SJSA1 (cell line): ENCODE measurements around the gene GRIN2A. TPM values are rescaled to one million over a fixed set of nuclear protein-coding genes. Genes with fewer than 3 reads are reported as not detected.
"Not testable (repeated sequence)": the region's sequence is repeated elsewhere in the genome, so short reads cannot be mapped to it uniquely, and the experiment has no call there.

ENCODE experiments used
- DNase-seq, 2 experiments: peaks; one replicate each; pipeline ENCODE4 v3.0.0-alpha.2; 2015 to 2020; ENCODE audit warnings: low spot score in 2 of 2, low read depth in 1 of 2
- H3K27ac ChIP-seq: fragments of 250-450 bp; sonication (Bioruptor Pico); 2 replicates; pipeline ENCODE4 v1.5.1; 2020; ENCODE audit warnings: mild to moderate bottlenecking, moderate library complexity
- H3K27me3 ChIP-seq: fragments of 250-450 bp; sonication (Bioruptor Pico); replicated peaks from 2 replicates; pipeline ENCODE4 v1.5.1; 2020; ENCODE audit warnings: mild to moderate bottlenecking, moderate library complexity
- H3K36me3 ChIP-seq: fragments of 250-450 bp; sonication (Bioruptor Pico); 2 replicates; pipeline ENCODE4 v1.5.1; 2020; ENCODE audit warnings: mild to moderate bottlenecking
- H3K4me1 ChIP-seq: fragments of 250-450 bp; sonication (Bioruptor Pico); replicated peaks from 2 replicates; pipeline ENCODE4 v1.6.1; 2021; ENCODE audit warnings: mild to moderate bottlenecking
- H3K4me3 ChIP-seq: fragments of 250-450 bp; sonication (Bioruptor Pico); 2 replicates; pipeline ENCODE4 v1.5.1; 2020; ENCODE audit warnings: mild to moderate bottlenecking
- H3K9me3 ChIP-seq: fragments of 250-450 bp; sonication (Bioruptor Pico); replicated peaks from 2 replicates; pipeline ENCODE4 v1.5.1; 2020; ENCODE audit warnings: mild to moderate bottlenecking
- total RNA-seq: library from RNA; depleted of rRNA; stranded (reverse); fragments of >200 nt; shearing (Covaris generic); gene quantifications from 2 replicates; pipeline ENCODE4 v1.2.3, GENCODE V29; 2014

GRIN2A gene
- total RNA-seq, 1 experiment from 2014 or later, result not detected

DNA sequence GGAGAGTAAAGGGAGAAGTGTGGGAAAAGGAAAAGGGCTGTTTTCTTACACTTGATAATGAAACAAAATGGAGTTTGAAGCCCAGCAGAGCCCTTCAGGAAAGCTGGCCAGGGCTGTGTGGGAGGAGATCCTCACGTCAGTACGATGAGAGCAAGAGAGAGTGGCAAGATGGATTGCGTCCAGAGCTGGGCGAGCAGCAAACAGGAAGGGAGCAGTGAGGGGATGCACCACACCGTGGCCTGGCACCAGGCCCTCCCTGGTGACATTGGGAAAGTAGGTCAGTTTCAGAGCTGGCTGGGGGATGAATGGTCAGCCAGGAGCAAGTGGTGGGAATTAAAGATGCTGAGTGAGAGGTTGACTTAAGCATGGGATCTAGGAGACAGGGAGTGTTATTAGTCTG lies 273.6 kb downstream of the GRIN2A start:
- H3K9me3 ChIP-seq, result no peaks in the 10 kb centered on the region
- H3K36me3 ChIP-seq, result no peaks in the 10 kb centered on the region
- no peak for DNase-seq
- H3K27ac ChIP-seq, result no peak overlapping the region
- H3K27me3 ChIP-seq, result no peaks in the 10 kb centered on the region
- no peak overlapping the region for H3K4me3 ChIP-seq
- no peaks in the 10 kb centered on the region for H3K4me1 ChIP-seq

DNA sequence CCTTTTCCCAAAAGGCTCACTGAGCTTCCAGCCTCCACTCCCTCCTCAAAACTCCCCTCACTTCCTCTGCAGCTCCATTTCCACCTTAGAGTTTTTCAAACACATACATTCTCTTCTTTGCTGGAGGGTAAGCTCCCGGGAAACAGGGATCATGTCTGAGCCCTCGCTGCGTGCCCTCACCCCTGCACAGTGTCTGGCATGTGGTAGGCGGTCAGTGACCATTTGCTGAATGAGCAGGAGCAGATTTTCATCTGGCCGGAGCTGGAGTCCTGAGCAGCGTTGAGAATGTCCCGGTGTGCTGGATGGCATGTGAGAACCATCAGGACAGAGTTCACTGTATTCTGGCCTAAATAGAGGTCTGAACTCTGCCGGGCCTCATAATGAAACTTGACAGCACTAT lies 274.5 kb downstream of the GRIN2A start:
- H3K36me3 ChIP-seq, result no peaks in the 10 kb centered on the region

DNA sequence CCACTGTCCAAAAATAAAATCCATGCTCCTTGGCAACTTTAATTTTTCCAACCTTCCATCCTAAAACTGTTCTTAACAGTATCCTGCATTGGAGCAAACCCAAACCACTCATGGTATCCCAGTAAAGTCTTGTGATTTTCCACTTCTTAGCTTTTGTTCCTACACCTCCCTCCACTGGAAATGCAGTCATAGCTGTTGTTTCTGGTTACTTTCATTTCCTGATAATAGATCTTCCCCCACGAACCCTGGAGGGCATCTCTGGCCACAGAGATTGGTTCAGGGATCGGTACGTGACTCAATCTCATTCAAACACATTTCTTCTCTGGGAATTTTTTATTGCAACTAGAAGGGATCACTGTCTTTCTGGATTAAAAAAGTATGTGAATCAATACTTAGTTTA lies 276.0 kb downstream of the GRIN2A start:
- Histone ChIP-seq H3K4me1 (no peaks in the 10 kb centered on the region), H3K36me3 (no peaks in the 10 kb centered on the region), H3K9me3 (no peaks in the 10 kb centered on the region), H3K4me3 (no peak overlapping the region), H3K27ac (no peak overlapping the region), H3K27me3 (no peaks in the 10 kb centered on the region)
- DNase-seq, result no peak

More for the DNA sequence above, 274.5 kb downstream of the GRIN2A start:
- Histone ChIP-seq H3K27ac (no peak overlapping the region), H3K27me3 (no peaks in the 10 kb centered on the region), H3K4me1 (no peaks in the 10 kb centered on the region), H3K9me3 (no peaks in the 10 kb centered on the region), H3K4me3 (no peak overlapping the region)
- no peak for DNase-seq

- H3K27me3 ChIP-seq, result no peaks in the 10 kb centered on the region
- no peaks in the 10 kb centered on the region for H3K9me3 ChIP-seq
- DNase-seq, result no peak
Observed at GRCh38 chr16:9904526-9904925, 277.7 kb downstream of the GRIN2A start.

GRCh38 chr16:9900576-9900975 lies 281.7 kb downstream of the GRIN2A start:
- H3K4me1 ChIP-seq, result no peaks in the 10 kb centered on the region
- no peaks in the 10 kb centered on the region for H3K9me3 ChIP-seq
- H3K36me3 ChIP-seq, result no peaks in the 10 kb centered on the region
- H3K27ac ChIP-seq, result no peak overlapping the region
- DNase-seq, result no peak
- H3K4me3 ChIP-seq, result no peak overlapping the region
- no peaks in the 10 kb centered on the region for H3K27me3 ChIP-seq

More at GRCh38 chr16:9904526-9904925, 277.7 kb downstream of the GRIN2A start:
- Histone ChIP-seq H3K36me3 (no peaks in the 10 kb centered on the region), H3K4me3 (no peak overlapping the region), H3K27ac (no peak overlapping the region), H3K4me1 (no peaks in the 10 kb centered on the region)

GRCh38 chr16:9898555-9898954 lies 283.7 kb downstream of the GRIN2A start:
- Histone ChIP-seq H3K4me1 (no peaks in the 10 kb centered on the region), H3K27me3 (no peaks in the 10 kb centered on the region), H3K27ac (no peak overlapping the region), H3K9me3 (no peaks in the 10 kb centered on the region), H3K4me3 (no peak overlapping the region), H3K36me3 (no peaks in the 10 kb centered on the region)
- DNase-seq, result no peak

DNA sequence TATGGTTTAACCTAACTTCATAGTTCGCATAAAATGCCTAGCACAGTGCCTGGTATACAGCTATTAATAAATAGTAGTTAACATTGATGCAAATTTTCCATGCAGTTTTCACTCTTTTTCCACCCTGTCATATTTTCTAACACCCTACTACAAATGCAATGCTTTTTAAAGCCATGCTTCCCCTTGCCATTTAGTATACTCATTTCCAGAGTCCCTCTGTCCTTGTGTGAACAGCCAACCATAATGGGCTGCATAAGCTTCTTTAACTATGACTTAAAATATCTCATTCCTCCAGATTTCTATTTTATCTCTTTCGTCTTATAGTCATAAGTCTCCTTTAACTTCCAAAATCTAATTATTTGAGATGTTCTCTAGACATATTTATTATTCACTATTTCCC lies 284.1 kb downstream of the GRIN2A start:
- H3K27ac ChIP-seq, result no peak overlapping the region
- H3K36me3 ChIP-seq, result no peaks in the 10 kb centered on the region
- H3K4me1 ChIP-seq, result no peaks in the 10 kb centered on the region
- H3K4me3 ChIP-seq, result no peak overlapping the region
- no peaks in the 10 kb centered on the region for H3K9me3 ChIP-seq
- DNase-seq, result no peak
- no peaks in the 10 kb centered on the region for H3K27me3 ChIP-seq

- no peak for DNase-seq
- no peaks in the 10 kb centered on the region for H3K36me3 ChIP-seq
- H3K9me3 ChIP-seq, result no peaks in the 10 kb centered on the region
- H3K27ac ChIP-seq, result no peak overlapping the region
- H3K27me3 ChIP-seq, result no peaks in the 10 kb centered on the region
- H3K4me1 ChIP-seq, result no peaks in the 10 kb centered on the region
- no peak overlapping the region for H3K4me3 ChIP-seq
Observed at GRCh38 chr16:9895817-9896216, 286.4 kb downstream of the GRIN2A start.

DNA sequence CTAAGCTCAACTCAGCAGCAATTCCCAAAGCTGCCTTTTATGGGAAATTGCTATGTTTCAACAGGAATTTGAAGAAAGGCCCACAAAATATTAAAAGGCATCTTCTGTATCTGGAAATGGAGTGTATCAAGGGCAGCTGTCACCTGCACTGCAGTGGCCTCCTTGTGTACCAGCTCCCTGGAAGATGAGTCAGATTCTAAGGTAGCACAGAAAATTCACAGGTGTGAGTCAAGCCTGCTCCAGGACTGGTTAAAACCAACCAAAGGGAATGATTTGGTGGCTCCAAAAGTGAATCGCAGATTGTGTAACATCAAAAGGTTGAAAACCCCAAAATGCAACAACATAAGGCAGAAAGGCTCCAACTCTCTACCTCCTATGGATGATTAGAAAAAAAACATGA lies 296.4 kb downstream of the GRIN2A start:
- Histone ChIP-seq H3K27me3 (peaks cover 7% of the 10 kb centered on the region; the same call in 1 of the 2 replicates), H3K4me3 (no peak overlapping the region), H3K27ac (no peak overlapping the region), H3K9me3 (no peaks in the 10 kb centered on the region), H3K36me3 (no peaks in the 10 kb centered on the region), H3K4me1 (no peaks in the 10 kb centered on the region)
- no peak for DNase-seq

DNA sequence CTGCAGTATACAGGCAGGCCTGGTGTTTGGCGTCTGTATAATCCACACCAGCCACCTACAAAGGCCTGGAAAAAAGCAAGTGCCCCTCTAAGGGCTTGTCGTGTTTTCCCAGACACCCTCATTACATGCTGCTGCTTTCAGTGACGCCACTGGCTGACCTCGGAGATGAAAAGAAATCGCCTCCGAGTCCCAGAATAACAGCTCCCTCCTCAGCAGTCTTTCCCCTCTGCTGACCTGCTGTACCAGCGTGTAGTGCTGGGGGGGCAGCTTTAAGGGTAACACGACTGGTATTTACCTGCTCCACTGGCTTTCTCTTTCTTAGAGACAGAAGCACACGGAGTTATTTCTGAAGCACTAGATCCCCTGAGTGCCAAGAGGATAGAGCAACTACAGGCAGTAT lies 296.8 kb downstream of the GRIN2A start:
- no peaks in the 10 kb centered on the region for H3K4me1 ChIP-seq
- no peaks in the 10 kb centered on the region for H3K36me3 ChIP-seq
- no peaks in the 10 kb centered on the region for H3K9me3 ChIP-seq
- H3K27ac ChIP-seq, result no peak overlapping the region
- H3K27me3 ChIP-seq, result peaks cover 7% of the 10 kb centered on the region; the same call in 1 of the 2 replicates
- no peak for DNase-seq
- H3K4me3 ChIP-seq, result no peak overlapping the region

- H3K27ac ChIP-seq, H3K36me3 ChIP-seq, H3K9me3 ChIP-seq, DNase-seq, H3K27me3 ChIP-seq, H3K4me1 ChIP-seq, H3K4me3 ChIP-seq: not testable (repeated sequence)
Observed at GRCh38 chr16:9875981-9876380, 306.2 kb downstream of the GRIN2A start.

DNA sequence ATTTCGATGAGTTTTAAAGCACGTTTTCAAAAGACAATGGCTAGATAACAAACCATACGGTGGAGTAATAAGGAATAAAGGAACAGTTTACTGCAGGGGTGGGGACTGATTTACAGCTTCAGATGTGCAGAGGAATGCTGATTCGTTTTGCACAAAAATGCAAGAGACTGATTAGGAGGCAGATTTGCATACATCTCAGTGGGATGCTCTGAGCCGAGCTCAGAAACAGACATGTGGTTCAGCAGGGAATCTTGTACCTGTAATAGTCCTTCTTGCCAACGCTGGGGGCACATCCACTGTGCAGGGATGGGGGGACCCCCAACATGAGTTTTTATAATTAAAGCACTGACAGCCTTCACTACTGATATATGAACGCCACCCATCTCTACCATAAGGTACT lies 308.0 kb downstream of the GRIN2A start:
- Histone ChIP-seq H3K27ac (no peak overlapping the region), H3K27me3 (0 out of 2 replicates have a peak, but pooled peaks cover 4% of the 10 kb centered on the region), H3K4me1 (no peaks in the 10 kb centered on the region), H3K9me3 (no peaks in the 10 kb centered on the region), H3K36me3 (no peaks in the 10 kb centered on the region), H3K4me3 (no peak overlapping the region)
- DNase-seq, result no peak

GRCh38 chr16:9870962-9871361 lies 311.3 kb downstream of the GRIN2A start:
- Histone ChIP-seq H3K4me1 (no peaks in the 10 kb centered on the region), H3K27me3 (0 out of 2 replicates have a peak, but pooled peaks cover 4% of the 10 kb centered on the region), H3K4me3 (no peak overlapping the region), H3K9me3 (no peaks in the 10 kb centered on the region), H3K27ac (no peak overlapping the region), H3K36me3 (no peaks in the 10 kb centered on the region)
- DNase-seq, result no peak

DNA sequence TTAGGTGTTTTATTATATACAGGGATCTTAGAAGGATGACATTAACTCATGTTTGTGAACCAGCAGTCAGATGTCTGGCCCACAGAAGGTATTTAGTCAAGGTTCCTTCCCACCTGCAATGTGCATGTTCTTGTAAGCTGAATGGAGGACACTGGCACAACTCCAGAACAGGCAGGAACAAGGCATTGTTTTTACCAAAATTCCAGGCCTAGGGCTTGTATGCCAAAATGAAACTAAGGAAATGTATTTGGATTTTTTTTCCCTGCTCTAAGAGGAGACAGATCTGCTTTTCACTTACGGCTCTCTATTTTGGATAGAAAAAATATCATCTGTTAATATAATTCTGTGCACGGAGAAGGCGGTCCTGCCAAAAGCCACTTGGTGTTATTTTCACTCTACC lies 312.5 kb downstream of the GRIN2A start:
- no peak overlapping the region for H3K27ac ChIP-seq
- no peak overlapping the region for H3K4me3 ChIP-seq
- no peaks in the 10 kb centered on the region for H3K9me3 ChIP-seq
- H3K4me1 ChIP-seq, result no peaks in the 10 kb centered on the region
- 0 out of 2 replicates have a peak, but pooled peaks cover 4% of the 10 kb centered on the region for H3K27me3 ChIP-seq
- DNase-seq, result no peak
- no peaks in the 10 kb centered on the region for H3K36me3 ChIP-seq

DNA sequence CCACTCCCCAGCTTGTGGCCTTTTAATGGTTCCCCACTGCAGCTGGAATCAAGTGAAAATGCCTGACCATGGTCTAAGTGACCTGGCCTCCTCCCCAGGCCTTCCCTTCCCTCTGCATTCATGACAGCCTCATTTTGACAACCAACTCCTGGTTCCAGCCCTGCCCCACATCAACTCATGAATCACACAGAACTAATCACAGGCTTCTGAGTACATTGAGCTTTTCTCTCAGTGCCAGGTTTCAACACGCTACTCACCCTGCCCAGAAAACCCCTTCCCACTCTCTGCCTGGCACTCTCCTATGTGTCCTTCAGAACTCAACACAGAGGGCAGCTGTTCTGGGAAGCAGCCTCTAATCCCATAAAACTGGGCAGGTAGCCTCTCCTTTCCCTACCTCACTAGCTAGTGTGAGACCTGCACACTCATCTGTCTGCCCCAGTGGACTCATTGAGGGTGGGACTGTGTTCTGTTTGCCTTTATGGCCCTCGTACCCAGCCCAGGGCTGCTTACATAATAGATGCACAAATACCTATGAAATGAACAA lies 313.6 kb downstream of the GRIN2A start:
- no peaks in the 10 kb centered on the region for H3K36me3 ChIP-seq
- 0 out of 2 replicates have a peak, but pooled peaks cover 3% of the 10 kb centered on the region for H3K27me3 ChIP-seq
- DNase-seq, result no peak
- H3K9me3 ChIP-seq, result no peaks in the 10 kb centered on the region
- no peak overlapping the region for H3K4me3 ChIP-seq
- H3K4me1 ChIP-seq, result no peaks in the 10 kb centered on the region
- no peak overlapping the region for H3K27ac ChIP-seq
